Measurements from ENCODE around the gene PIKFYVE. TPM values are rescaled to one million over a fixed set of nuclear protein-coding genes. Genes with fewer than 3 reads are reported as not detected.

Gene PIKFYVE, protein sequence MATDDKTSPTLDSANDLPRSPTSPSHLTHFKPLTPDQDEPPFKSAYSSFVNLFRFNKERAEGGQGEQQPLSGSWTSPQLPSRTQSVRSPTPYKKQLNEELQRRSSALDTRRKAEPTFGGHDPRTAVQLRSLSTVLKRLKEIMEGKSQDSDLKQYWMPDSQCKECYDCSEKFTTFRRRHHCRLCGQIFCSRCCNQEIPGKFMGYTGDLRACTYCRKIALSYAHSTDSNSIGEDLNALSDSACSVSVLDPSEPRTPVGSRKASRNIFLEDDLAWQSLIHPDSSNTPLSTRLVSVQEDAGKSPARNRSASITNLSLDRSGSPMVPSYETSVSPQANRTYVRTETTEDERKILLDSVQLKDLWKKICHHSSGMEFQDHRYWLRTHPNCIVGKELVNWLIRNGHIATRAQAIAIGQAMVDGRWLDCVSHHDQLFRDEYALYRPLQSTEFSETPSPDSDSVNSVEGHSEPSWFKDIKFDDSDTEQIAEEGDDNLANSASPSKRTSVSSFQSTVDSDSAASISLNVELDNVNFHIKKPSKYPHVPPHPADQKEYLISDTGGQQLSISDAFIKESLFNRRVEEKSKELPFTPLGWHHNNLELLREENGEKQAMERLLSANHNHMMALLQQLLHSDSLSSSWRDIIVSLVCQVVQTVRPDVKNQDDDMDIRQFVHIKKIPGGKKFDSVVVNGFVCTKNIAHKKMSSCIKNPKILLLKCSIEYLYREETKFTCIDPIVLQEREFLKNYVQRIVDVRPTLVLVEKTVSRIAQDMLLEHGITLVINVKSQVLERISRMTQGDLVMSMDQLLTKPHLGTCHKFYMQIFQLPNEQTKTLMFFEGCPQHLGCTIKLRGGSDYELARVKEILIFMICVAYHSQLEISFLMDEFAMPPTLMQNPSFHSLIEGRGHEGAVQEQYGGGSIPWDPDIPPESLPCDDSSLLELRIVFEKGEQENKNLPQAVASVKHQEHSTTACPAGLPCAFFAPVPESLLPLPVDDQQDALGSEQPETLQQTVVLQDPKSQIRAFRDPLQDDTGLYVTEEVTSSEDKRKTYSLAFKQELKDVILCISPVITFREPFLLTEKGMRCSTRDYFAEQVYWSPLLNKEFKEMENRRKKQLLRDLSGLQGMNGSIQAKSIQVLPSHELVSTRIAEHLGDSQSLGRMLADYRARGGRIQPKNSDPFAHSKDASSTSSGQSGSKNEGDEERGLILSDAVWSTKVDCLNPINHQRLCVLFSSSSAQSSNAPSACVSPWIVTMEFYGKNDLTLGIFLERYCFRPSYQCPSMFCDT (N-terminal part only)
- 5.9 to 9.5 TPM (median 9.0 TPM) in 5 replicates for total RNA-seq (2022; extraction: Qiagen RNA extraction; ENCODE audit: low read depth)

DNA sequence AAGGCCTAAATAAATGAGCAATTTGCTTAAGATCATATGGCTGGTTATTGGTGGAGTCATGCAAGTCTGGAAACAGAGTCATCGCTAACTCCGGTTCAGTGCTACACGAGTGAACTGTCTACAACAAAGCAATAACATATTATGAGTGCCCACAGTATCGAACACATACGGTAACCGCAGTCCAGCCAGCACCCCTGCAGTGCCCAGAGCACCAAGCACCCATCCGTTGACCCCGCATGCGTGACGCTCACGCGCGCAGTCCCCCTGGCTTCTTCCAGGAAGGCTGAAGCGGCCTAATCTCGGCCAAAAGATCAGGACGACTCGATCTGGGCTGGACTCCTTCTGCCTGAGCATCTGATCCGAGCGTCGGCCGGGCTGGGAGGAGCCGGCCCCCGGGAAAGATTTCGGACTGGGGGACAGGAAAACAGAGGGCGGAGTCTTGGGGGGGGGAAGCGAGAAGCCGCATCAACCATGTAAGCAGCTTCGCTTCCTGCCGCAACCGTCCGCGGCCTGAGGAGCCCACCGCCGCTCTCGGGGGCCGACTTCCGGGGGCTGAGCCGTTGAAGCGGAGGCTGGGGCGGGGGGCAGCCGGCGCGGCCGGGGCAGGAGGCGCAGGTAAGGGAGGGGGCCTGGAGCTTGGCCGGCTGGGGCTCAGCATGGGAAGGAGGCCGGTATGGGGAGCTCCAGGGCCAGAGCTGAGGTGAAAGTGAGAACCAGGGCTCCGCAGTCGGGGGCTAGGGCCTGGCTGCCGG lies at the start of gene PIKFYVE:
Gene PIKFYVE (plus strand): TSS at position 455 of the 752 bp plus-strand sequence. CDS start 5,265 bp downstream, outside the sequence.

GRCh38 chr2:208254871-208255556 lies 11.0 kb upstream of the PIKFYVE start, which contains the start of gene IDH1:
Gene IDH1, minus strand, starts transcription at chr2:208255071. Its CDS starts 3,520 bp downstream, at chr2:208251551.

DNA sequence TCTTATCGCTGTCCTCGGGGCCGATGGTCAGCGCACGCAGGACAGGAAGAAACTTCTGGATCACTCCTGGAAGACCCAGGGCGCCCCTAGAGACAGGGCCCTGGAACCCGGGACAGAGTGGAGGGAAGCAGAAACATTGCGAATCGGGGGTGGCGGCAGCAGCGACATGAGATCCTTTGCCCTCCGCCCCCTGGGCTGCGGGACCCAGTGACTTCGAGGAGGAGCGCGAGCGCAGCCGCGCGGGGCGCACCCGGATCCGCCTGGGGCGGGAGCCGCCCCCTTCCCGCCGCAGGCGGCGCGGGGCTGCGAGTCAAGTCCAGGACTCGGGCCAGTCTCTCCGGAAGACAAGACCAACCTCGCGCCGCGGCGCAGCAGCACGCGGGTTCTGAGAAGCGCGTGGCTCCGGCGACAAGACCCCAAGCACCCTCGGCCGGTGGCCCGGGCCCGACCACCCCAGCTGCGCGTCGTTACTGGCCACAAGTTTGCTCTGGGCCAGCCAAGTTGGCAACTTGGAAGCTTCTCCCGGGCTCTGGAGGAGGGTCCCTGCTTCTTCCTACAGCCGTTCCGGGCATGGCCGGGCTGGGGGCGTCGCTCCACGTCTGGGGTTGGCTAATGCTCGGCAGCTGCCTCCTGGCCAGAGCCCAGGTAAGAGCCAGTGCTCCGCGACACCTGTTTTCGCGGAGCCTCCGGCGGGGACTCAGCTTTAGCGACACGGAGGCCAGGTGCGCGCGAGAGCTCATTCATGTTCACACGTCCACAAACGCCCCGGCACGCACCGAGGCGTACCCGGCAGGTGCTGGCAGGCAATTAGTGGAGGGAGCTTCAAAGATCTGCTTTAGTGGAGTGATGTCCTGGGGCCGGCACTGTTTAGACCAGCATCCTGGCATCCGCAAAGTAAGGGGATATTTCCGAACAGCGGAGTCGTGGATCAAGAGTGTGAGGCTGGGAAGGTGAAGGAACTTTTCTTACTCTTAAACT lies 140.7 kb downstream of the PIKFYVE start, which contains the start of gene PTH2R:
Gene PTH2R (plus strand): TSS at position 319 of the 978 bp plus-strand sequence. CDS start 252 bp downstream, at position 571.

Other genes with a start within 250 kb of the PIKFYVE start
- gene PLEKHM3, start 240.7 kb upstream of the PIKFYVE start, total RNA-seq (2022; extraction: Qiagen RNA extraction; ENCODE audit: low read depth), result 2.9 to 5.1 TPM (median 4.1 TPM) in 5 replicates
- gene CRYGD, start 141.7 kb upstream of the PIKFYVE start, total RNA-seq (2022; extraction: Qiagen RNA extraction; ENCODE audit: low read depth), result not detected in 5 replicates
- not detected in 5 replicates for gene CRYGC, start 136.4 kb upstream of the PIKFYVE start, total RNA-seq (2022; extraction: Qiagen RNA extraction; ENCODE audit: low read depth)
- gene CRYGB, start 120.1 kb upstream of the PIKFYVE start, total RNA-seq (2022; extraction: Qiagen RNA extraction; ENCODE audit: low read depth), result not detected in 5 replicates
- not detected in 5 replicates for gene CRYGA, start 102.7 kb upstream of the PIKFYVE start, total RNA-seq (2022; extraction: Qiagen RNA extraction; ENCODE audit: low read depth)
- not detected in 5 replicates for gene C2orf80, start 76.2 kb upstream of the PIKFYVE start, total RNA-seq (2022; extraction: Qiagen RNA extraction; ENCODE audit: low read depth)
- 76.5 to 91.8 TPM (median 84.6 TPM) in 5 replicates for gene IDH1, start 11.2 kb upstream of the PIKFYVE start, total RNA-seq (2022; extraction: Qiagen RNA extraction; ENCODE audit: low read depth)
- gene PTH2R, start 140.5 kb downstream of the PIKFYVE start, total RNA-seq (2022; extraction: Qiagen RNA extraction; ENCODE audit: low read depth), result 0.06 TPM in 1 of 5 replicates, not detected in the others

Data from A549 treated with DMSO at 1 μM for 4 hours (cell line).